PC-3 (cell line): Measurements from ENCODE around the gene MANBA. TPM values are rescaled to one million over a fixed set of nuclear protein-coding genes. Genes with fewer than 3 reads are reported as not detected.

Experiments used
- ATAC-seq: fragments of 200-7000 bp; cut with Tn5 transposase; 2 replicates; pipeline ENCODE4 v1.9.1; 2020; ENCODE audit warnings: mild to moderate bottlenecking, moderate library complexity
- BruUV-seq: library from RNA; stranded (reverse); fragments of 400-500 nt; replicated peaks from 2 replicates; lab custom pipeline; 2021; lab: Mats Ljungman, UMichigan
- CTCF ChIA-PET: fragments of 300-600 bp; sonication (Branson Sonifier 250); formaldehyde crosslinking; loops from one replicate; lab custom pipeline; 2022; ENCODE audit warnings: antibody characterized with exemption; lab: Charles Lee
- POLR2A ChIA-PET: fragments of 300-600 bp; sonication (Branson Sonifier 250); formaldehyde crosslinking; loops from one replicate; lab custom pipeline; 2022; ENCODE audit warnings: antibody characterized with exemption; ENCODE audit not compliant: unreplicated experiment; lab: Charles Lee
- DNase-seq: peaks from one replicate; pipeline ENCODE4 v3.0.0-alpha.2; 2015
- H2AFZ ChIP-seq: fragments of 300-600 bp; sonication (generic); 2 replicates; pipeline ENCODE4 v1.6.0; 2016; ENCODE audit warnings: antibody characterized with exemption, low read length
- H3F3A ChIP-seq: fragments of 300-600 bp; sonication (generic); one replicate; pipeline ENCODE4 v1.6.0; 2017; ENCODE audit warnings: antibody characterized with exemption, low read length, control low read depth, mild to moderate bottlenecking; ENCODE audit not compliant: unreplicated experiment
- H3K27ac ChIP-seq: fragments of 300-600 bp; sonication (generic); 2 replicates; pipeline ENCODE4 v1.5.1; 2016; ENCODE audit warnings: mild to moderate bottlenecking, low read length
- H3K27me3 ChIP-seq: fragments of 300-600 bp; sonication (generic); 2 replicates; pipeline ENCODE4 v1.6.1; 2016; ENCODE audit warnings: low read length, mixed read lengths
- H3K36me3 ChIP-seq: fragments of 300-600 bp; sonication (generic); 2 replicates; pipeline ENCODE4 v1.6.1; 2016; ENCODE audit warnings: low read depth, mixed run types, low read length, mixed read lengths
- H3K4me1 ChIP-seq: fragments of 300-600 bp; sonication (generic); 2 replicates; pipeline ENCODE4 v1.5.1; 2016; ENCODE audit warnings: low read length; ENCODE audit not compliant: insufficient read depth
- H3K4me2 ChIP-seq: fragments of 300-600 bp; sonication (generic); 2 replicates; pipeline ENCODE4 v1.6.0; 2016; ENCODE audit warnings: low read length
- H3K4me3 ChIP-seq: fragments of 300-600 bp; sonication (generic); 2 replicates; pipeline ENCODE4 v1.5.1; 2016; ENCODE audit warnings: mild to moderate bottlenecking, low read length, mixed read lengths
- H3K79me2 ChIP-seq: fragments of 300-600 bp; sonication (generic); 2 replicates; pipeline ENCODE4 v1.6.1; 2017; ENCODE audit warnings: low read length, mixed read lengths
- H3K9ac ChIP-seq: fragments of 300-600 bp; sonication (generic); 2 replicates; pipeline ENCODE4 v1.6.0; 2016; ENCODE audit warnings: mild to moderate bottlenecking, low read length
- H3K9me2 ChIP-seq: fragments of 300-600 bp; sonication (generic); replicated peaks from 2 replicates; pipeline ENCODE4 v1.6.1; 2016; ENCODE audit warnings: mixed run types, low read length, mixed read lengths
- H3K9me3 ChIP-seq: fragments of 300-600 bp; sonication (generic); 2 replicates; pipeline ENCODE4 v1.6.1; 2016; ENCODE audit warnings: low read length, mixed read lengths
- H4K20me1 ChIP-seq: fragments of 300-600 bp; sonication (generic); 2 replicates; pipeline ENCODE4 v1.6.1; 2016; ENCODE audit warnings: low read length, mixed read lengths
- EZH2 ChIP-seq: fragments of 300-600 bp; sonication (generic); IDR thresholded peaks from one replicate; pipeline ENCODE4 v1.6.1; 2017; ENCODE audit warnings: antibody characterized with exemption, mild to moderate bottlenecking, low read length; ENCODE audit not compliant: unreplicated experiment
- EZH2phosphoT487 ChIP-seq: fragments of 300-600 bp; sonication (generic); IDR thresholded peaks from 2 replicates; pipeline ENCODE4 v1.6.1; 2018; ENCODE audit warnings: mild to moderate bottlenecking, antibody characterized with exemption, low read length, borderline replicate concordance
- intact Hi-C: fragments of 100-400 bp; cut with micrococcal nuclease; formaldehyde crosslinking; loops from 2 replicates; pipeline ENCODE4 v1.9.0; 2023
- total RNA-seq: library from RNA; depleted of rRNA; stranded (reverse); fragments of >200 nt; gene quantifications from 2 replicates; pipeline ENCODE4 v1.2.3, GENCODE V29; 2014
- TF ChIP-seq, protein P1 (sequence below): fragments of 300-600 bp; sonication (generic); conservative IDR thresholded peaks from 2 replicates; pipeline ENCODE4 v1.5.1; 2017; ENCODE audit warnings: antibody characterized with exemption, low read depth, mild to moderate bottlenecking, low read length

Gene MANBA
- total RNA-seq, 1 experiment from 2014 or later = 20.9 TPM

GRCh38 chr4:102678695-102679335 is 82.0 kb downstream of the MANBA start:
- H3K4me1 ChIP-seq = peaks cover 11% of the 10 kb centered on the region
- peak; percentile 43 for DNase-seq
- H3F3A ChIP-seq = no peaks in the 10 kb centered on the region
- H3K9ac ChIP-seq = no peak overlapping the region
- TF ChIP-seq EZH2 = no peak
- TF ChIP-seq, protein P1, sequence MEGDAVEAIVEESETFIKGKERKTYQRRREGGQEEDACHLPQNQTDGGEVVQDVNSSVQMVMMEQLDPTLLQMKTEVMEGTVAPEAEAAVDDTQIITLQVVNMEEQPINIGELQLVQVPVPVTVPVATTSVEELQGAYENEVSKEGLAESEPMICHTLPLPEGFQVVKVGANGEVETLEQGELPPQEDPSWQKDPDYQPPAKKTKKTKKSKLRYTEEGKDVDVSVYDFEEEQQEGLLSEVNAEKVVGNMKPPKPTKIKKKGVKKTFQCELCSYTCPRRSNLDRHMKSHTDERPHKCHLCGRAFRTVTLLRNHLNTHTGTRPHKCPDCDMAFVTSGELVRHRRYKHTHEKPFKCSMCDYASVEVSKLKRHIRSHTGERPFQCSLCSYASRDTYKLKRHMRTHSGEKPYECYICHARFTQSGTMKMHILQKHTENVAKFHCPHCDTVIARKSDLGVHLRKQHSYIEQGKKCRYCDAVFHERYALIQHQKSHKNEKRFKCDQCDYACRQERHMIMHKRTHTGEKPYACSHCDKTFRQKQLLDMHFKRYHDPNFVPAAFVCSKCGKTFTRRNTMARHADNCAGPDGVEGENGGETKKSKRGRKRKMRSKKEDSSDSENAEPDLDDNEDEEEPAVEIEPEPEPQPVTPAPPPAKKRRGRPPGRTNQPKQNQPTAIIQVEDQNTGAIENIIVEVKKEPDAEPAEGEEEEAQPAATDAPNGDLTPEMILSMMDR = no peak
- TF ChIP-seq EZH2phosphoT487 = no peak
- ATAC-seq = no peak
- H3K36me3 ChIP-seq = no peaks in the 10 kb centered on the region
- ChIA-PET POLR2A (no interaction called here), CTCF (no interaction called here)
- H4K20me1 ChIP-seq = no peaks in the 10 kb centered on the region
- no TSS peak for BruUV-seq
- no peaks in the 10 kb centered on the region for H3K9me3 ChIP-seq
- H3K27ac ChIP-seq = no peak overlapping the region
- peak overlapping the region; percentile 46; the same call in 1 of the 2 replicates for H3K4me2 ChIP-seq
- H3K79me2 ChIP-seq = no peaks in the 10 kb centered on the region
- H2AFZ ChIP-seq = no peak overlapping the region
- no peaks in the 10 kb centered on the region for H3K27me3 ChIP-seq
- H3K4me3 ChIP-seq = no peak overlapping the region
- intact Hi-C loops = no loop called here
- H3K9me2 ChIP-seq = no peaks in the 10 kb centered on the region

- no peaks in the 10 kb centered on the region for H3K36me3 ChIP-seq
- no TSS peak for BruUV-seq
- DNase-seq (no peak), ATAC-seq (no peak)
- H2AFZ ChIP-seq = no peak overlapping the region
- intact Hi-C loops = no loop called here
- H3K9me3 ChIP-seq = no peaks in the 10 kb centered on the region
- H3K79me2 ChIP-seq = no peaks in the 10 kb centered on the region
- POLR2A ChIA-PET = no interaction called here
- H3K4me1 ChIP-seq = peaks cover 11% of the 10 kb centered on the region
- no peak overlapping the region for H3K4me3 ChIP-seq
- H3F3A ChIP-seq = no peaks in the 10 kb centered on the region
- no peaks in the 10 kb centered on the region for H3K27me3 ChIP-seq
- CTCF ChIA-PET = no interaction called here
- no peaks in the 10 kb centered on the region for H4K20me1 ChIP-seq
- H3K9me2 ChIP-seq = no peaks in the 10 kb centered on the region
- H3K4me2 ChIP-seq = no peak overlapping the region
- no peak for TF ChIP-seq EZH2phosphoT487
- no peak for TF ChIP-seq EZH2
- TF ChIP-seq, protein P1 = no peak
- no peak overlapping the region for H3K9ac ChIP-seq
- no peak overlapping the region for H3K27ac ChIP-seq
These were observed 82.7 kb downstream of the MANBA start for GRCh38 chr4:102678107-102678506.

GRCh38 chr4:102675141-102675540 is 85.6 kb downstream of the MANBA start:
- Histone ChIP-seq H3K27me3 (no peaks in the 10 kb centered on the region), H3K27ac (no peak overlapping the region), H3K36me3 (no peaks in the 10 kb centered on the region), H3K4me3 (no peak overlapping the region), H4K20me1 (no peaks in the 10 kb centered on the region), H3K4me2 (no peak overlapping the region), H3K4me1 (peaks cover 11% of the 10 kb centered on the region), H3K9ac (no peak overlapping the region), H3K9me2 (no peaks in the 10 kb centered on the region), H2AFZ (no peak overlapping the region), H3K79me2 (no peaks in the 10 kb centered on the region), H3K9me3 (no peaks in the 10 kb centered on the region), H3F3A (no peaks in the 10 kb centered on the region)
- intact Hi-C loops = no loop called here
- DNase-seq (no peak), ATAC-seq (no peak)
- ChIA-PET POLR2A (no interaction called here), CTCF (no interaction called here)
- no peak for TF ChIP-seq EZH2
- no peak for TF ChIP-seq EZH2phosphoT487
- TF ChIP-seq, protein P1 = no peak
- BruUV-seq = no TSS peak
